ENCODE data around the gene NKD1.

The NKD1 gene

GRCh38 chr16:50585331-50585776 lies 37.2 kb downstream of the NKD1 start:
- no peak overlapping the region for H3K4me3 ChIP-seq (ENCODE audit: low read depth, low read length)
- DNase-seq (ENCODE audit: low read depth): no peak
- no peak for TF ChIP-seq CTCF (IDR thresholded peaks at IDR 0.05; ENCODE audit: control insufficient read depth, extremely low read depth, insufficient read depth)

DNA sequence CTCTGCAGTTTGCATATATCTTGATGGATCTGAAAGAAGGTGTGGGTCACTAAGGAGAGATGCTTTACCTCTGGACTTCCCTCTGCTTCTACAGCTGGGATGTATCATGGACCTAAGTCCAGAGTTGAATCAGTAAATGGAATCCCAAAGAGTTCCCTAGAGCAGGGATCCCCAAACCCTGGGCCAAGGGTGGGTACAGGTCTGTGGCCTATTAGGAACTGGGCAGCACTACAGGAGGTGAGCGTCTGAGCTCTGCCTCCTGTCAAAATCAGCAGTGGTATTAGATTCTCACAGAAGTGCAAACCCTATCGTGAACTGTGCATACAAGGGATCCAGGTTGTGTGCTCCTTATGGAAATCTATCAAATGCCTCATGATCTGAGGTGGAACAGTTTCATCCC lies 39.3 kb downstream of the NKD1 start:
- TF ChIP-seq CTCF (IDR thresholded peaks at IDR 0.05; ENCODE audit: control insufficient read depth, extremely low read depth, insufficient read depth): no peak
- H3K4me3 ChIP-seq (ENCODE audit: low read depth, low read length): no peak overlapping the region
- no peak for DNase-seq (ENCODE audit: low read depth)

- DNase-seq (ENCODE audit: low read depth): no peak
- no peak for TF ChIP-seq CTCF (IDR thresholded peaks at IDR 0.05; ENCODE audit: control insufficient read depth, extremely low read depth, insufficient read depth)
- H3K4me3 ChIP-seq (ENCODE audit: low read depth, low read length): no peak overlapping the region
Observed at GRCh38 chr16:50588276-50588675, 40.1 kb downstream of the NKD1 start.

DNA sequence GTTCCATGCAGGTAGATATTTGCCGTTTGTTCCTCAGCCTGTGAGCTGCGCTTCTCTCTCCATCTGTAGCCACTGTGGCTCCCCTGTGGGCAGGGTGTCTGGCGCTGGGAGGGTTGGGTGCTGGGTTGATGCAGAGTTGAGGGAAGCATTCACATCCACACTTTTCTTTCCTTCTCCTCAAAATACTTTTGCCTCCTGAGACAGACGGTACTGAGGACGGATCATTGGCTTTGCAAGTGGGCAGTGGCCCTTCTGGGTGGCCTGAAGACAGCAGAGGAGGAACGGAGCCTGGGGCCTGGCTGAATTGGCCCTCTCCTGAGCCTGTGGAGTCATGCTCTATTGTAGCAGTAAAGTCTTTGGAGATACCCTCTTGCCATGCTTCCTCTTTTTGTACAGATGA lies 43.0 kb downstream of the NKD1 start:
- no peak for DNase-seq (ENCODE audit: low read depth)
- TF ChIP-seq CTCF (IDR thresholded peaks at IDR 0.05; ENCODE audit: control insufficient read depth, extremely low read depth, insufficient read depth): no peak
- no peak overlapping the region for H3K4me3 ChIP-seq (ENCODE audit: low read depth, low read length)

- DNase-seq (ENCODE audit: low read depth): peak; percentile 76
- H3K4me3 ChIP-seq (ENCODE audit: low read depth, low read length): peak overlapping the region; percentile 35
- peak; percentile 16 for TF ChIP-seq CTCF (IDR thresholded peaks at IDR 0.05; ENCODE audit: control insufficient read depth, extremely low read depth, insufficient read depth)
Observed at GRCh38 chr16:50591800-50592771, 43.9 kb downstream of the NKD1 start.

- no peak for TF ChIP-seq CTCF (IDR thresholded peaks at IDR 0.05; ENCODE audit: control insufficient read depth, extremely low read depth, insufficient read depth)
- DNase-seq (ENCODE audit: low read depth): no peak
- no peak overlapping the region for H3K4me3 ChIP-seq (ENCODE audit: low read depth, low read length)
Observed at GRCh38 chr16:50592996-50593395, 44.8 kb downstream of the NKD1 start.
